HG03045 (cell line): Measurements from ENCODE around the gene FAM149B1.

Experiments used
- ATAC-seq: cut with Tn5 transposase; IDR thresholded peaks from one replicate; pipeline ENCODE4 v1.9.1; 2021; ENCODE audit warnings: mild to moderate bottlenecking, moderate library complexity; ENCODE audit not compliant: unreplicated experiment

Gene FAM149B1

GRCh38 chr10:73263693-73264347 is 95.9 kb downstream of the FAM149B1 start:
- no peak for ATAC-seq

GRCh38 chr10:73264423-73264822 is 96.5 kb downstream of the FAM149B1 start:
- ATAC-seq: no peak

- ATAC-seq: no peak
Observed at GRCh38 chr10:73281097-73281496, 113.2 kb downstream of the FAM149B1 start.

- ATAC-seq: no peak
Observed at GRCh38 chr10:73287441-73287840, 119.5 kb downstream of the FAM149B1 start.

GRCh38 chr10:73289958-73290357 is 122.0 kb downstream of the FAM149B1 start:
- no peak for ATAC-seq

GRCh38 chr10:73293461-73293860 is 125.5 kb downstream of the FAM149B1 start:
- no peak for ATAC-seq
